Hepatocyte (in vitro differentiated cells): ENCODE data around the gene AKAP13. TPM values are rescaled to one million over a fixed set of nuclear protein-coding genes. Genes with fewer than 3 reads are reported as not detected.

Source experiments
- DNase-seq: peaks from one replicate; pipeline ENCODE4 v3.0.0-alpha.2; 2016; ENCODE audit warnings: low spot score
- H2AFZ ChIP-seq: fragments of 200-600 bp; sonication (generic); 2 replicates; pipeline ENCODE4 v1.6.0; 2016; ENCODE audit warnings: antibody characterized with exemption, mild to moderate bottlenecking
- H3K27ac ChIP-seq: fragments of 200-600 bp; sonication (generic); 2 replicates; pipeline ENCODE4 v1.5.1; 2016; ENCODE audit warnings: mild to moderate bottlenecking
- H3K27me3 ChIP-seq: fragments of 200-600 bp; sonication (generic); 2 replicates; pipeline ENCODE4 v1.6.1; 2016
- H3K36me3 ChIP-seq: fragments of 200-600 bp; sonication (generic); replicated peaks from 2 replicates; pipeline ENCODE4 v1.5.1; 2016; ENCODE audit warnings: low read depth; ENCODE audit not compliant: insufficient read depth
- H3K4me1 ChIP-seq: fragments of 200-600 bp; sonication (generic); 2 replicates; pipeline ENCODE4 v1.5.1; 2016; ENCODE audit warnings: mild to moderate bottlenecking, moderate library complexity; ENCODE audit not compliant: insufficient read depth
- H3K4me2 ChIP-seq: fragments of 200-600 bp; sonication (generic); 2 replicates; pipeline ENCODE4 v1.6.0; 2016
- H3K4me3 ChIP-seq: fragments of 200-600 bp; sonication (generic); 2 replicates; pipeline ENCODE4 v1.5.1; 2016; ENCODE audit warnings: mild to moderate bottlenecking
- H3K79me2 ChIP-seq: fragments of 200-600 bp; sonication (generic); 2 replicates; pipeline ENCODE4 v1.6.0; 2017; ENCODE audit warnings: mild to moderate bottlenecking
- H3K9me2 ChIP-seq: fragments of 200-600 bp; sonication (generic); replicated peaks from 2 replicates; pipeline ENCODE4 v1.6.0; 2017; ENCODE audit warnings: mild to moderate bottlenecking; ENCODE audit not compliant: insufficient read depth
- H3K9me3 ChIP-seq: fragments of 200-600 bp; sonication (generic); 2 replicates; pipeline ENCODE4 v1.5.1; 2016; ENCODE audit warnings: low read depth, mild to moderate bottlenecking
- H4K20me1 ChIP-seq: fragments of 200-600 bp; sonication (generic); 2 replicates; pipeline ENCODE4 v1.6.0; 2016; ENCODE audit warnings: mild to moderate bottlenecking; ENCODE audit not compliant: insufficient read depth, poor library complexity, severe bottlenecking
- EZH2 ChIP-seq: fragments of 200-600 bp; sonication (generic); IDR thresholded peaks from 2 replicates; pipeline ENCODE4 v1.6.1; 2016; ENCODE audit warnings: antibody characterized with exemption, mild to moderate bottlenecking, borderline replicate concordance
- EZH2phosphoT487 ChIP-seq: fragments of 200-600 bp; sonication (generic); IDR thresholded peaks from one replicate; pipeline ENCODE4 v1.6.1; 2018; ENCODE audit warnings: antibody characterized with exemption, mild to moderate bottlenecking, low read depth, moderate library complexity; ENCODE audit not compliant: unreplicated experiment, severe bottlenecking
- WGBS: methylation state at CpG from one replicate; pipeline ENCODE4 v1.1.6; 2016; ENCODE audit warnings: low lambda C conversion rate; ENCODE audit errors: missing lambda C conversion rate; 5-methylcytosine and 5-hydroxymethylcytosine counted together
- polyA plus RNA-seq: library from polyadenylated mRNA; unstranded; fragments of >200 nt; fragmentation: Nextera tagmentation; extraction: Ambion mirVana; gene quantifications from 2 replicates; pipeline ENCODE4 v1.2.1, GENCODE V29; 2016
- total RNA-seq: library from RNA; depleted of rRNA; stranded (reverse); fragments of >200 nt; gene quantifications from 2 replicates; pipeline ENCODE4 v1.2.3, GENCODE V29; 2014
- TF ChIP-seq, protein P1 (sequence below): fragments of 200-600 bp; sonication (generic); IDR thresholded peaks from 2 replicates; pipeline ENCODE4 v1.5.1; 2016; ENCODE audit warnings: antibody characterized with exemption, mild to moderate bottlenecking; ENCODE audit not compliant: poor library complexity

Gene AKAP13
- total and polyA plus RNA-seq, 2 experiments from 2014 or later, result 55.6 to 80.9 TPM

DNA sequence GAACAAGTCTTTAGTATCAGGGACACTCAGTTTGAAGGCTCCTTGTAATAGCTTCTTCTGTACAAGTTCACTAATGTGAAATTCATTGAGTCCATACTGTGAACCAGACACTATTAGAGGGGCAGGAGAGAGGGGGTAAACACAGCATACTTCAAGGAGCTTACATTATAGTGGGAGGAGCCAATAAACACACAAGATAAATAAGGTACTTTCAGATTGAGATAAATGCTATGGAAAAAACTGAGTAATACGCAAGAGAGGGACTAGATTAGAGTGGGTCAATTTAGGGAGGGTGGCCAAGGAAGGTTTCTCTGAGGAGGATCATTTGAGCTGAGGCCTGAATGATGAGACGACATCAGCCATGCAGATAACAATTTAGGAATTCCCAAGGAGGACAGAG, 3.1 kb upstream of the AKAP13 start:
- Histone ChIP-seq H4K20me1 (peaks cover 9% of the 10 kb centered on the region), H3K4me2 (no peak overlapping the region), H3K4me1 (peaks cover 6% of the 10 kb centered on the region), H3K27ac (no peak overlapping the region), H3K36me3 (no peaks in the 10 kb centered on the region), H3K9me2 (no peaks in the 10 kb centered on the region), H3K4me3 (no peak overlapping the region), H3K27me3 (no peaks in the 10 kb centered on the region), H3K9me3 (no peaks in the 10 kb centered on the region), H2AFZ (no peak overlapping the region), H3K79me2 (peaks cover 15% of the 10 kb centered on the region)
- no peak for DNase-seq
- WGBS, result 94% methylated on average over 2 of the region's 2 CpGs
- TF ChIP-seq EZH2 (no peak), EZH2phosphoT487 (no peak)
- TF ChIP-seq, protein P1, sequence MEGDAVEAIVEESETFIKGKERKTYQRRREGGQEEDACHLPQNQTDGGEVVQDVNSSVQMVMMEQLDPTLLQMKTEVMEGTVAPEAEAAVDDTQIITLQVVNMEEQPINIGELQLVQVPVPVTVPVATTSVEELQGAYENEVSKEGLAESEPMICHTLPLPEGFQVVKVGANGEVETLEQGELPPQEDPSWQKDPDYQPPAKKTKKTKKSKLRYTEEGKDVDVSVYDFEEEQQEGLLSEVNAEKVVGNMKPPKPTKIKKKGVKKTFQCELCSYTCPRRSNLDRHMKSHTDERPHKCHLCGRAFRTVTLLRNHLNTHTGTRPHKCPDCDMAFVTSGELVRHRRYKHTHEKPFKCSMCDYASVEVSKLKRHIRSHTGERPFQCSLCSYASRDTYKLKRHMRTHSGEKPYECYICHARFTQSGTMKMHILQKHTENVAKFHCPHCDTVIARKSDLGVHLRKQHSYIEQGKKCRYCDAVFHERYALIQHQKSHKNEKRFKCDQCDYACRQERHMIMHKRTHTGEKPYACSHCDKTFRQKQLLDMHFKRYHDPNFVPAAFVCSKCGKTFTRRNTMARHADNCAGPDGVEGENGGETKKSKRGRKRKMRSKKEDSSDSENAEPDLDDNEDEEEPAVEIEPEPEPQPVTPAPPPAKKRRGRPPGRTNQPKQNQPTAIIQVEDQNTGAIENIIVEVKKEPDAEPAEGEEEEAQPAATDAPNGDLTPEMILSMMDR, result no peak

DNA sequence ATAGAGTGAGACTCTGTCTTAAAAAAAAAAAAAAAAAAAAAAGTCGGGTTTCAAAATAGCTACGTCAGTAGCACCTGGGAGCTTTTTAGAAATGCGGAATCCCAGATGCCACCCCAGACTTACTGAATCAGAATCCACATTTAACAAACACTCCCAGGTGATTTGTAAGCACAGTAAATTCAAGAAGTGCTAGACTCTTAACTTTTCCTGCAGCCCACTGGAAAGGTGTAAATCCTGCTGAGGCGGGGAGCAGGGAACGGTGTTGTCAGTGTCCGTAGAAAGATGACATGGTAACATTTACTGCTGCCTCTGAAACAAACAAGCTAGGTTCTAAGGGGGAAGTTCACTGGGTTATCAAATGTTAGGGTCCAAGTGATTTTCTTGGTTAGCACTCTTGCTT, 2.4 kb upstream of the AKAP13 start:
- H3K4me1 ChIP-seq, result peaks cover 13% of the 10 kb centered on the region
- peaks cover 16% of the 10 kb centered on the region for H4K20me1 ChIP-seq
- no peak overlapping the region for H3K4me2 ChIP-seq
- H3K9me2 ChIP-seq, result no peaks in the 10 kb centered on the region
- no peak for DNase-seq
- H2AFZ ChIP-seq, result no peak overlapping the region
- 68% methylated on average over 6 of the region's 6 CpGs for WGBS
- H3K27me3 ChIP-seq, result no peaks in the 10 kb centered on the region
- no peak overlapping the region for H3K27ac ChIP-seq
- TF ChIP-seq, protein P1, result no peak
- TF ChIP-seq EZH2phosphoT487 (no peak), EZH2 (no peak)
- no peaks in the 10 kb centered on the region for H3K9me3 ChIP-seq
- peaks cover 22% of the 10 kb centered on the region for H3K79me2 ChIP-seq
- no peak overlapping the region for H3K4me3 ChIP-seq
- H3K36me3 ChIP-seq, result no peaks in the 10 kb centered on the region

DNA sequence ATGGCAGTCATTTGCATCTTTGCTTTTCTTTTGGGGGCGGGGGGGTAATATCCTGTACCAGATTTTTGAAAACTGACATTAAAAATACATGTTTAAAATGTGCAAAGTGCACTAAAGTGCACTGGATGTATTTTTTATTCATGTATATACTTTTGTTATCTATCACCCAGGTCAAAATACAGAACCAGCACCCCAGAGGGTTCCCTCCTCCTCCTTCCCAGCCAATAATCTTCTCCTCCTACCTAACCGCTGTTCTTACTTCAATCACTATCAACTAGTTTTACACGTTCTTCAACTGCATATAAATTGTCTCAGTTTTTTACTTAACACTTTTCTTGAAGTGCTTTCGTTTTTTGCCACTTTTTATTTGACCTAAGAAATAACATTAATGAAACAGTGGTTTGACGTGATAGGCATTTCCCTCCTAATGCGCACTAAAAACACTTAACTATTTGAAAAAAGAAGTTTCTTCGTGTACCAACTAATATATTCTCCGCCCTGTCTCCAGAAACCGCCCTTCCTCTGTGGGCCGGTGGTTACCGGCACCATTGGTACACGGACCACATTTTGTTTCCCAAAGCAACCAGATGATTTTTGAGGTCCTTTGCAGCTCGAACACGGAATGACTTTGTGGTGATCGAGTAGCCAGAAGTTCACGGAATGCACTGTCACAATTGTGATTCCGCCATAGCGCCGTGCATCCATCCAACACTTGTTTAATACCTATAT, 836 bp upstream of the AKAP13 start:
- Histone ChIP-seq H3K36me3 (no peaks in the 10 kb centered on the region), H3K9me3 (no peaks in the 10 kb centered on the region), H3K4me1 (peaks cover 19% of the 10 kb centered on the region), H4K20me1 (peaks cover 26% of the 10 kb centered on the region), H3K4me2 (peak overlapping the region; percentile 78), H3K9me2 (no peaks in the 10 kb centered on the region), H2AFZ (peak overlapping the region; percentile 57), H3K79me2 (peaks cover 38% of the 10 kb centered on the region), H3K27ac (peak overlapping the region; percentile 58), H3K4me3 (peak overlapping the region; percentile 4), H3K27me3 (no peaks in the 10 kb centered on the region)
- TF ChIP-seq EZH2phosphoT487 (no peak), EZH2 (no peak)
- TF ChIP-seq, protein P1, result no peak
- DNase-seq, result peak; percentile 13
- WGBS, result 10% methylated on average over 18 of the region's 19 CpGs
